22Rv1 (cell line): ENCODE results near the gene CCDC92.

Experiments
- H3K27ac ChIP-seq: fragments of 450-650 bp; 2 replicates; pipeline ENCODE4 v1.5.1; 2017
- ZFX ChIP-seq: fragments of 450-650 bp; IDR thresholded peaks from 2 replicates; pipeline ENCODE4 v1.6.1; 2017; ENCODE audit warnings: antibody characterized with exemption, borderline replicate concordance
- TF ChIP-seq, protein P1 (sequence below): fragments of 450-650 bp; IDR thresholded peaks from 2 replicates; pipeline ENCODE4 v1.5.1; 2017; ENCODE audit warnings: mild to moderate bottlenecking

The CCDC92 gene

DNA sequence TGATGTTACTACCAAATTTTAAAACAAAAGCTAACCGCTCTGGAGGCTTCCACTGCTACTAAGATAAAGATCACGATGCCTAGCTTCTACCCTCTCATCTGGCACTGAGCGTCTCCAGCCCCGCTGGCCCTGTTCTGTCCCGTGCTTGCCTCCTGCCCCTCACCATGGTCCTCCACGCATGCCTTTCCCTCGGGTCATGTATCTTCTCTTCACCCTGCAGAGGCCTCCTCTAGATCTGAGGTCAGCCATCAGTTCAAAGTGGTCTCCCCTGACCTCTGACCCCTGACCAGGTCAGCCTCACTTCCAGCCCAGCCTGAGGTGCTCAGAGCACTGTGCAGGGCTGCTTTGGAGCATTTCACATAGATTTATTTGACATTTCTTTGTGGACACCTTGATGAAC, 28.7 kb upstream of the CCDC92 start:
- no peak overlapping the region for H3K27ac ChIP-seq

DNA sequence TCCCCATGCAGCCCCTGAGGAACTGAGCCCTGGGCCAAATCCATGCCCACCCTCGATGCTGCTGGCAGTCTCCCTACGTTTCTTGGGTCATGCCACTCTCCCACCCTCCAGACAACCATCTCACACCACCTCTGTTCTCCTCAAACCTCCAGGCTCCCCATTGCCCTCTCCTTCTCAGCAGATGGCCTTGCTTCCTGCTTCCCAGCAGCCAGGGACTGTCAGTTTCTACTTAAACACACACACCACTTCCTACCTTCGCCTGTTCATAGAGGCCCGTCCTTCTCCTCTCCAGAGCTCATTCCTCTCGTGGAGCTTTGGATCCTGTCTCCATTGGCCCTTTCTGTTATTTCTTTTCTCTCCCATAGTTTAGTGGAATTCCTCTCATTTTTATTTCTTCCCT, 27.5 kb upstream of the CCDC92 start:
- no peak overlapping the region for H3K27ac ChIP-seq
- TF ChIP-seq, protein P1, sequence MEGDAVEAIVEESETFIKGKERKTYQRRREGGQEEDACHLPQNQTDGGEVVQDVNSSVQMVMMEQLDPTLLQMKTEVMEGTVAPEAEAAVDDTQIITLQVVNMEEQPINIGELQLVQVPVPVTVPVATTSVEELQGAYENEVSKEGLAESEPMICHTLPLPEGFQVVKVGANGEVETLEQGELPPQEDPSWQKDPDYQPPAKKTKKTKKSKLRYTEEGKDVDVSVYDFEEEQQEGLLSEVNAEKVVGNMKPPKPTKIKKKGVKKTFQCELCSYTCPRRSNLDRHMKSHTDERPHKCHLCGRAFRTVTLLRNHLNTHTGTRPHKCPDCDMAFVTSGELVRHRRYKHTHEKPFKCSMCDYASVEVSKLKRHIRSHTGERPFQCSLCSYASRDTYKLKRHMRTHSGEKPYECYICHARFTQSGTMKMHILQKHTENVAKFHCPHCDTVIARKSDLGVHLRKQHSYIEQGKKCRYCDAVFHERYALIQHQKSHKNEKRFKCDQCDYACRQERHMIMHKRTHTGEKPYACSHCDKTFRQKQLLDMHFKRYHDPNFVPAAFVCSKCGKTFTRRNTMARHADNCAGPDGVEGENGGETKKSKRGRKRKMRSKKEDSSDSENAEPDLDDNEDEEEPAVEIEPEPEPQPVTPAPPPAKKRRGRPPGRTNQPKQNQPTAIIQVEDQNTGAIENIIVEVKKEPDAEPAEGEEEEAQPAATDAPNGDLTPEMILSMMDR = no peak
- TF ChIP-seq ZFX = no peak

More for the DNA sequence above, 28.7 kb upstream of the CCDC92 start:
- TF ChIP-seq, protein P1 = no peak
- TF ChIP-seq ZFX = no peak

DNA sequence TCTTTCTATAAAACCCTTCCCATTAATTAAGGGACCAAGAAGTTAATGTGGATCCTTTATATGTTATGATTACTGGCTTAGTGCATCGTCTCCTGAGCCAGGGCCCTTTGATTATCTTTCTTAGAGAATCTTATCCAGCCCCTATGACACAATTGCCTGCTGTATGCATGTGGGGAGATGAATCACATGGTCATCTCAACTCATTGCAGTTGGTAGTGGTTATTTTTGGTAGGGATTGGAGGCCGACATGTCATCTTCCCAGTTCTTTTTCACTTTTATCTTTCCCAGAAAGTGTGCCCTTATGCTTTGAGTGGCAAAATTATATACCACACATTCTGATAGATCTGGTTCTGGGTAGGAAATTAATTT, 26.3 kb upstream of the CCDC92 start:
- no peak overlapping the region for H3K27ac ChIP-seq
- TF ChIP-seq ZFX = no peak
- TF ChIP-seq, protein P1 = no peak

DNA sequence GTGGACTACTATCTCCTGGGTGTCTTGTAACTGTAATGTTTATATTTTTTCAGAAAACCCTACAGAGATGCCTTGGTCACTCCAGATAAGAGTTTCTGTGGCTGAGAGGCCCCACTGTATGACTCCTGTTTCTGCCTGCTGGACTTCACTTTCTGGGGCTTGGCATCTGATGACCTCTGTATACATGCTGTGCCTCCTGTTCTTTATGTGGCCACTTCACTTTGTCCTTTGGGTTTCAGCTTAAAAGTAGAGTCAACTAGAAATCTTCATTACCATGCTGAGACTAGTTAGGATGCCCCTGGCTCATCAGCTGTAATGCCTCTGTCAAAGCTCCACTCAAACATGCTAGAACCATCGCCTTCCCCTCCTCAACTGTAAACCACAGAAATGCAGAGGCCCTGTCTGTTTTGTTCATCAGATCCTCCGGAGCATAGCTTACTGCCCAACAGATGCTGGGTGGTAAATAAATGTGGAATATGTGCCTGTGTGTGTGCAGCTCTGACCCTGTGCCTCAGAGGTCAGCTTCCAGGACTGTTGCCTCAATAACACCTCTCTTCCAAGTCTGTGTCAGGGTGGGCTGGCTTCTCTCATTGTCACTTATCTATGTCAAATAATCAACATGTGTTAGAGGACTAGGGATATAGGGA, 25.8 kb upstream of the CCDC92 start:
- H3K27ac ChIP-seq = no peak overlapping the region
- no peak for TF ChIP-seq ZFX
- TF ChIP-seq, protein P1 = no peak

DNA sequence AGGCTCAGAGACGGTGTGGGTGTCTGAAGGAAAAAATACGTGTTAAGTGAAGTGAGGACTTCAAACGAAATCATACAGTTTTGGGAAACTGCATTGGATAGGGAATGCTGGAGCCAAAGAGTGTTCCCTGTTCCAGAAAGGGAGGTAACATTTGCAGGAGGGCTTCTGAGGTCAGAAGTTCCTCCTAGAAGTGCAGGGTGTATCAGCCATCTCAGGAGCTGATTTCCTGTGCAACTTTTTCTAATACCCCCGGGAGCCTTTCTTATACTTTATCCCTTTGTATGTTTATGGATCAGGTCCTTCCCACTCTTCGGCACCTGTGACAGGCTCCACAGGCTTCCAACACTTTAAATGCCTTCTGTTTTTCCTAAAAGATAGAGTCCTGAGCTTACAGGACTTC, 25.3 kb upstream of the CCDC92 start:
- TF ChIP-seq, protein P1 = no peak
- TF ChIP-seq ZFX = no peak
- no peak overlapping the region for H3K27ac ChIP-seq

DNA sequence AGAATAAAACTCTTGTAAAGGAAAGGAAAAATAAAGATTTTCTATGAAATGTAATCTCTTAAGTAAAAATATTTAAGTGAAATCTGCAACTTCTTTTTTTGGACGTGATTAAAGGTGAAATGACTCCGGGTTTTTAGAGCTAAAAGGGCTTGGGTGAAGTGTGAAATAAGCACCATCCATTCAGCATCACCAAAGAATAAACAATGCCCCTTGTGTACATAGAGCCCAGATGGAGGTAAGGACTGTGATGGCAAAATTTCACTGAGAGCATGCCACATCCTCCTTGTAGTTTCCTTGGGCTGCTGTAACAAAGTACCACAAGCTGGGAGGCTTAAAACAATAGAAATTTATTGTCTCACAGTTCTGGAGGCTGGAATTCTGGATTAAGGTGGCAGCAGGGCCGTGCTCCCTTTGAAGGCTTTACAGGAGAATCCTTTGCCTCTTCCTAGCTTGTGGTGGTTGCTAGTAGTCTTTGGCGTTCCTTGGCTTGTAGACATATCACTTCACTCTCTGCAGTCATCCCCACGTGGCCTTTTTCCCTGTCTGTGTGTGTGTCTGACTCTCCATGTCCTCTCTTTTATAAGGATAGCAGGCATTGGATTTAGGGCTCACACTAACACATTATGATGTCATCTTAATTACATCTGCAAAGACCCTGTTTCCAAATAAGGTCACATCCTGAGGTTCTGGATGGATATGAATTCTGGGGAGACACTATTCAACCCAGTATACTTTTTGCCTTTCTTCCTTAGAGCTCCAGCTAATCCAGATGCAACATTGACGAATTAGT, 24.6 kb upstream of the CCDC92 start:
- TF ChIP-seq ZFX = no peak
- TF ChIP-seq, protein P1 = no peak
- no peak overlapping the region for H3K27ac ChIP-seq

DNA sequence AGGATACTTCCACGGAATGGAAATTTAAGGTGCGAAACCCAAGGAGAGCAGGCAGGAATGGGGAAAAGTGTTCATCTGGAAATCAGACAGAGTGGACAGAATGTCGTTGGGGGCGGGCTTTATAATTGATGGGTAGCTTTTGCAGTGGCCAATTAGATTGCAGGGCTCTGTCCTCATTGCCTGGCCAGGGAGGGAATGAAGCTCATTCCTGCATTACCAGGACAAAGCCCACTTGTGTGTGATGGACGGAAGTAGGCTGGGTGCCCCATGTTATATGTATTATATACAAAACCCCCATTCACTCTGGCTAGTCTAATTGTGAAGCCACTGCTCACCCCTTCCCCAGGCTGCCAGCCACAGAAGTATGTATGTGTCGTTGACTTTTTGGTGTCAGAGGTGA, 23.9 kb upstream of the CCDC92 start:
- no peak for TF ChIP-seq ZFX
- TF ChIP-seq, protein P1 = no peak
- no peak overlapping the region for H3K27ac ChIP-seq
